Measurements from ENCODE around the gene RPS15. TPM values are rescaled to one million over a fixed set of nuclear protein-coding genes. Genes with fewer than 3 reads are reported as not detected.

RPS15 gene
- total and polyA plus RNA-seq, 2 of the 13 experiments (the other 11 are each of a cell fraction or from before 2014, with no cell fraction given): 695 to 1,411 TPM

DNA sequence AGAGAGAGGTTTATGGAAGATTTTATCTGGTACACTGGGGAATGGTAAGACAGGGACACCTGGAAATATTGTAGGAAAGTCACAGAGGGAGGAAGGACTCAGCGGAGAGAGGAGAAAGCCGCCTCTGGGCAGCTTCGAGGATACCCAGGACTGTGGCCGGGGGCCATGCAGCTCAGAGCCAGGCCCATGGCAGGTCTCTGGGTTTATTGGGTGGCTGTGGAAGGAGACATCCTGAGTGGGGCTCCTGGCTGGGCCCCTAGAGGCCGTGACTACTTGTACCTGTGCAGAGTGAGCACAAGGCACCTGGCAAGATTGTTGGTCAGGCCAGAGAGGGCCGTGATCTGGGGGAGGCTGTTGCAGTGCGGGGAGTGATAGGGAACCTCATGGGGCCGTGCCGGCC is 27.4 kb upstream of the RPS15 start (continued):
- no peak for TF ChIP-seq ZNF652 (CRISPR knock-in tag; IDR thresholded peaks at IDR 0.05; ENCODE audit: borderline replicate concordance, low read depth)
- TF ChIP-seq IKZF4 (CRISPR knock-in tag; IDR thresholded peaks at IDR 0.05; ENCODE audit: borderline replicate concordance, low read depth, not compliant biosample characterization): no peak
- TF ChIP-seq SP140L (CRISPR knock-in tag; IDR thresholded peaks at IDR 0.05; ENCODE audit: borderline replicate concordance): no peak
- no peak for TF ChIP-seq FOXA1 (IDR thresholded peaks at IDR 0.05)
- no peak for TF ChIP-seq FOXA1 (CRISPR knock-in tag; IDR thresholded peaks at IDR 0.05)
- no peak for TF ChIP-seq ZNF383 (CRISPR knock-in tag; IDR thresholded peaks at IDR 0.05; ENCODE audit: borderline replicate concordance)

DNA sequence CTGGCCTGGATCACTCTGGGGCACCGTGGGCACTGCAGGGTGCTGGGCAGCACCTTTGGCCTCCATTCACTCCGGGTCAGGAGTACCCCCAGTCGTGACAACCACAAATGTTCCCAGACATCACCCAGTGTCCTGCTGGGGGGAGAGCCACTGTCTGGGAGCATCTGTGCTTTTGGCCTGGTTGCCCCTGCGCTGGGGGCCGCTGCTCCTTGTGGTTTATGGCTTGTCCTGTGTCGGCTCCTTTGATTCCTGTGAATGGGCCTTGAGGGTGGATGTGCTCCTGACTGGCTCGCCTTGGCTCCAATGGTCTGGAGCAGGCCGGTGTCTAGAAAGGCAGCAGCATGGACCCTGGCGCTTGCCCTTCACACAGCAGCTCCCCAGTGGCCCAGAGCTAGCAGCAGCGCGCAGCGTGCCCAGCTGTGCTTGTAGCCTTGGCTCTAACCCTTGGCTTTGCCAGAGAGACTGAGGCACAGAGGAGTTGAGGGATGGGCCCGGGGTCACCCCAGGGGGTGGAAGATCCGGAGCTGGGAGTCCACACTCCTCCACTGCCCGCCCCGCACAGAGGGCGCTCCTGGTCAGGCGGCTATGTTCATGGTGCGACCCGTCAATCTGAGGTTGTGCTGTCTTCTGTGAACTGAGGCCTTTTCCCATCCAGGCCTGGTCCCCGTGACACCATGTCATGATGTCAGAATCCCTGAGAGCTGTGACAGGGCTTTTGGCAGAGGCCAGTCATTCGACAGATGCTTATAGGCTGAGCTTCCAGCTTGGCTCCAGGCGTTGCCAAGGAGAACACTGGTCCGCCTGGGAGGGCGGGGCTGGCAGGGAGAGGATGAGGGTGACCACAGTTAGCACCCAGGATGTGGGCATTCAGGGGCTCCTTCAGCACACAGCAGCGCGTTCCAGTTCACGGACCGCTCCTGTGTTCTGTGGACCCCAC is 26.7 kb upstream of the RPS15 start:
- H3K27me3 ChIP-seq (ENCODE audit: control insufficient read depth in 1 of 2, insufficient read depth in 2 of 2, low read length in 2 of 2): no peaks in the 10 kb centered on the region; a peak in 2 of 5 replicates
- H3K4me1 ChIP-seq (ENCODE audit: insufficient read depth, low read length): peaks cover 67% of the 10 kb centered on the region
- no peak overlapping the region for H2AFZ ChIP-seq (ENCODE audit: low read length)
- peak overlapping the region; percentile 30 for H3K27ac ChIP-seq (ENCODE audit: extremely low read length, insufficient read depth, low read length)
- no peak for DNase-seq (ENCODE audit: low spot score)
- WGBS (ENCODE audit: low lambda C conversion rate): 91% methylated on average over 8 of the region's 29 CpGs
- peaks cover 79% of the 10 kb centered on the region for H4K20me1 ChIP-seq (ENCODE audit: insufficient read depth, low read length)
- 0 out of 2 replicates have a peak overlapping the region, but pooled peaks have one; percentile 34 for H3K9ac ChIP-seq (ENCODE audit: insufficient read depth, low read depth, low read length)
- in situ Hi-C loops (cut with HindIII; ENCODE audit: extremely low pct_ligation_motif_present, low pct_unique_long_range_greater_than_20kb) (no loop called here), intact Hi-C loops (cut with micrococcal nuclease; ENCODE audit: unreplicated experiment) (no loop called here)
- BruUV-seq (replicated peaks): no TSS peak
- ATAC-seq: no peak
- no peak for FAIRE-seq
- peaks cover 5 to 25% of the 10 kb centered on the region in 2 experiments; a peak in 4 of 5 replicates for H3K36me3 ChIP-seq (replicated peaks in 1 of 2; ENCODE audit: control insufficient read depth in 1 of 2, insufficient read depth in 2 of 2, low read length in 2 of 2)
- peak overlapping the region; percentile 20; the same call in 1 of the 2 replicates for H3K4me2 ChIP-seq (ENCODE audit: low read depth, low read length)
- ChIA-PET CTCF (ENCODE audit: low intra/inter-chr PET ratio, low total read pairs) (no interaction called here), POLR2A (interaction anchor here (1.2 kb wide), 1 partner anchor 12 kb away, joined by 3 read pairs; no protein-coding TSS in a partner anchor)
- peaks cover 81% of the 10 kb centered on the region for H3K79me2 ChIP-seq (ENCODE audit: insufficient read depth, low read length)
- H3K9me3 ChIP-seq (ENCODE audit: low read length): no peaks in the 10 kb centered on the region
- H3K4me3 ChIP-seq (replicated peaks in 1 of 3; ENCODE audit: insufficient read depth in 1 of 3, low read depth in 2 of 3, low read length in 3 of 3): no peak overlapping the region
- TF ChIP-seq ZNF326 (CRISPR knock-in tag; IDR thresholded peaks at IDR 0.05; ENCODE audit: borderline replicate concordance): no peak
- no peak for TF ChIP-seq FOXM1 (CRISPR knock-in tag; IDR thresholded peaks at IDR 0.05)
- peak; percentile 67 for TF ChIP-seq AKAP8 (CRISPR knock-in tag; IDR thresholded peaks at IDR 0.05)
- 0 out of 2 replicates have a peak, but pooled peaks have one; percentile 27 for TF ChIP-seq RBFOX2 (IDR thresholded peaks at IDR 0.05; ENCODE audit: low read depth, low read length)
- TF ChIP-seq ATAD3A (CRISPR knock-in tag; IDR thresholded peaks at IDR 0.05): no peak
- TF ChIP-seq, protein P1, sequence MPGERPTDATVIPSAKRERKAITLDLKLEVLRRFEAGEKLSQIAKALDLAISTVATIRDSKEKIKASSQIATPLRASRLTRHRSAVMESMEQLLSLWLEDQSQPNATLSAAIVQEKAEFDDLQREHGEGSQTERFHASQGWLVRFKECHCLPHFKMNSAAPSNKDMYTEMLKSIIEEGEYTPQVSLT (CRISPR knock-in tag; IDR thresholded peaks at IDR 0.05; ENCODE audit: borderline replicate concordance, low read depth): no peak
- TF ChIP-seq, protein P2, sequence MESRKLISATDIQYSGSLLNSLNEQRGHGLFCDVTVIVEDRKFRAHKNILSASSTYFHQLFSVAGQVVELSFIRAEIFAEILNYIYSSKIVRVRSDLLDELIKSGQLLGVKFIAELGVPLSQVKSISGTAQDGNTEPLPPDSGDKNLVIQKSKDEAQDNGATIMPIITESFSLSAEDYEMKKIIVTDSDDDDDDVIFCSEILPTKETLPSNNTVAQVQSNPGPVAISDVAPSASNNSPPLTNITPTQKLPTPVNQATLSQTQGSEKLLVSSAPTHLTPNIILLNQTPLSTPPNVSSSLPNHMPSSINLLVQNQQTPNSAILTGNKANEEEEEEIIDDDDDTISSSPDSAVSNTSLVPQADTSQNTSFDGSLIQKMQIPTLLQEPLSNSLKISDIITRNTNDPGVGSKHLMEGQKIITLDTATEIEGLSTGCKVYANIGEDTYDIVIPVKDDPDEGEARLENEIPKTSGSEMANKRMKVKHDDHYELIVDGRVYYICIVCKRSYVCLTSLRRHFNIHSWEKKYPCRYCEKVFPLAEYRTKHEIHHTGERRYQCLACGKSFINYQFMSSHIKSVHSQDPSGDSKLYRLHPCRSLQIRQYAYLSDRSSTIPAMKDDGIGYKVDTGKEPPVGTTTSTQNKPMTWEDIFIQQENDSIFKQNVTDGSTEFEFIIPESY (CRISPR knock-in tag; IDR thresholded peaks at IDR 0.05): peak; percentile 88
- TF ChIP-seq ZNF549 (CRISPR knock-in tag; IDR thresholded peaks at IDR 0.05): no peak
- TF ChIP-seq, protein P3, sequence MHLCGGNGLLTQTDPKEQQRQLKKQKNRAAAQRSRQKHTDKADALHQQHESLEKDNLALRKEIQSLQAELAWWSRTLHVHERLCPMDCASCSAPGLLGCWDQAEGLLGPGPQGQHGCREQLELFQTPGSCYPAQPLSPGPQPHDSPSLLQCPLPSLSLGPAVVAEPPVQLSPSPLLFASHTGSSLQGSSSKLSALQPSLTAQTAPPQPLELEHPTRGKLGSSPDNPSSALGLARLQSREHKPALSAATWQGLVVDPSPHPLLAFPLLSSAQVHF (CRISPR knock-in tag; IDR thresholded peaks at IDR 0.05): no peak
- TF ChIP-seq DMAP1 (CRISPR knock-in tag; IDR thresholded peaks at IDR 0.05): no peak
- no peak for TF ChIP-seq EED (CRISPR knock-in tag; IDR thresholded peaks at IDR 0.05)
